Neural cell (in vitro differentiated cells): ENCODE measurements around the gene KRTAP5-4. TPM values are rescaled to one million over a fixed set of nuclear protein-coding genes. Genes with fewer than 3 reads are reported as not detected.
"Not testable (repeated sequence)": the region's sequence is repeated elsewhere in the genome, so short reads cannot be mapped to it uniquely, and the experiment has no call there.

Experiments used
- H2AFZ ChIP-seq: fragments of 200-600, 300-800 bp; sonication (generic), shearing (Covaris generic); 2 replicates; pipeline ENCODE4 v1.6.0; 2014; ENCODE audit warnings: low read depth, mild to moderate bottlenecking, antibody characterized with exemption, low read length, moderate library complexity
- H3F3A ChIP-seq: fragments of 200-600 bp; shearing (Covaris generic); 2 replicates; pipeline ENCODE4 v1.6.1; 2016; ENCODE audit warnings: mild to moderate bottlenecking, moderate library complexity, mixed read lengths, antibody characterized with exemption, low read length; ENCODE audit not compliant: insufficient read depth, poor library complexity, severe bottlenecking
- H3K27ac ChIP-seq: fragments of 200-600, 300-800 bp; sonication (generic), shearing (Covaris generic); 2 replicates; pipeline ENCODE4 v1.5.1; 2014; ENCODE audit warnings: mild to moderate bottlenecking, low read length, moderate library complexity
- H3K27me3 ChIP-seq: fragments of 300-800, 200-600 bp; sonication (generic), shearing (Covaris generic); 2 replicates; pipeline ENCODE4 v1.6.0; 2014; ENCODE audit warnings: mild to moderate bottlenecking, low read depth, low read length, moderate library complexity; ENCODE audit not compliant: insufficient read depth
- H3K36me3 ChIP-seq: fragments of 300-800, 200-600 bp; sonication (generic), shearing (Covaris generic); 2 replicates; pipeline ENCODE4 v1.5.1; 2014; ENCODE audit warnings: mild to moderate bottlenecking, antibody characterized with exemption, low read length, moderate library complexity; ENCODE audit not compliant: insufficient read depth
- H3K4me2 ChIP-seq: fragments of 300-800, 200-600 bp; sonication (generic), shearing (Covaris generic); 2 replicates; pipeline ENCODE4 v1.6.0; 2014; ENCODE audit warnings: mild to moderate bottlenecking, low read length
- H3K4me3 ChIP-seq: fragments of 300-800, 200-600 bp; sonication (generic), shearing (Covaris generic); 2 replicates; pipeline ENCODE4 v1.5.1; 2014; ENCODE audit warnings: mild to moderate bottlenecking, low read length, moderate library complexity
- H3K79me2 ChIP-seq: fragments of 200-600 bp; shearing (Covaris generic); replicated peaks from 2 replicates; pipeline ENCODE4 v1.6.0; 2014; ENCODE audit warnings: mild to moderate bottlenecking, low read length, moderate library complexity; ENCODE audit not compliant: insufficient read depth
- H3K9ac ChIP-seq: fragments of 300-800, 200-600 bp; sonication (generic), shearing (Covaris generic); 2 replicates; pipeline ENCODE4 v1.6.1; 2016; ENCODE audit warnings: mild to moderate bottlenecking, low read length, mixed read lengths
- H3K9me2 ChIP-seq: fragments of 200-600 bp; shearing (Covaris generic); 2 replicates; pipeline ENCODE4 v1.6.1; 2016; ENCODE audit warnings: mild to moderate bottlenecking, low read length, mixed read lengths; ENCODE audit not compliant: insufficient read depth
- H3K9me3 ChIP-seq: fragments of 200-600, 300-800 bp; sonication (generic), shearing (Covaris generic); 2 replicates; pipeline ENCODE4 v1.6.1; 2016; ENCODE audit warnings: mild to moderate bottlenecking, mixed run types, low read length, moderate library complexity, mixed read lengths
- H4K20me1 ChIP-seq: fragments of 200-600 bp; shearing (Covaris generic); 2 replicates; pipeline ENCODE4 v1.6.1; 2016; ENCODE audit warnings: mild to moderate bottlenecking, mixed run types; ENCODE audit not compliant: insufficient read depth
- EP300 ChIP-seq: fragments of 450-650 bp; conservative IDR thresholded peaks from 2 replicates; pipeline ENCODE4 v1.6.1; 2014; ENCODE audit warnings: antibody characterized with exemption, mild to moderate bottlenecking, moderate library complexity; ENCODE audit not compliant: poor library complexity, severe bottlenecking
- EZH2 ChIP-seq: fragments of 200-600, 300-800 bp; shearing (Covaris generic), sonication (generic); IDR thresholded peaks from 2 replicates; pipeline ENCODE4 v1.6.1; 2014; ENCODE audit warnings: antibody characterized with exemption, low read length, borderline replicate concordance, mild to moderate bottlenecking; ENCODE audit not compliant: insufficient read depth, poor library complexity, severe bottlenecking
- MXI1 ChIP-seq: fragments of 450-650 bp; conservative IDR thresholded peaks from 2 replicates; pipeline ENCODE4 v1.6.1; 2014; ENCODE audit warnings: antibody characterized with exemption, mild to moderate bottlenecking; ENCODE audit not compliant: poor library complexity, severe bottlenecking
- POLR2AphosphoS5 ChIP-seq: IDR thresholded peaks from 2 replicates; pipeline ENCODE4 v1.6.1; 2012
- RAD21 ChIP-seq: fragments of 450-650 bp; conservative IDR thresholded peaks from 2 replicates; pipeline ENCODE4 v1.6.1; 2014; ENCODE audit warnings: antibody characterized with exemption, mild to moderate bottlenecking, moderate library complexity
- SMC3 ChIP-seq: fragments of 450-650 bp; conservative IDR thresholded peaks from 2 replicates; pipeline ENCODE4 v1.6.1; 2014; ENCODE audit warnings: antibody characterized with exemption, mild to moderate bottlenecking, moderate library complexity; ENCODE audit not compliant: poor library complexity
- TAF1 ChIP-seq: IDR thresholded peaks from 2 replicates; pipeline ENCODE4 v1.6.1; 2012; ENCODE audit warnings: low read depth
- polyA plus RNA-seq: library from polyadenylated mRNA; depleted of rRNA; stranded (reverse); fragments of >200 nt; gene quantifications from 2 replicates; pipeline ENCODE4 v1.2.3, GENCODE V29; 2014
- TF ChIP-seq, protein P1 (sequence below): IDR thresholded peaks from 2 replicates; pipeline ENCODE4 v1.6.1; 2012; ENCODE audit warnings: borderline replicate concordance
- TF ChIP-seq, protein P2 (sequence below): fragments of 450-650 bp; IDR thresholded peaks from 2 replicates; pipeline ENCODE4 v1.5.1; 2014; ENCODE audit warnings: antibody characterized with exemption, mild to moderate bottlenecking, moderate library complexity; ENCODE audit not compliant: poor library complexity, severe bottlenecking

KRTAP5-4 gene
- polyA plus RNA-seq, 1 donor from 2014 or later = not detected

DNA sequence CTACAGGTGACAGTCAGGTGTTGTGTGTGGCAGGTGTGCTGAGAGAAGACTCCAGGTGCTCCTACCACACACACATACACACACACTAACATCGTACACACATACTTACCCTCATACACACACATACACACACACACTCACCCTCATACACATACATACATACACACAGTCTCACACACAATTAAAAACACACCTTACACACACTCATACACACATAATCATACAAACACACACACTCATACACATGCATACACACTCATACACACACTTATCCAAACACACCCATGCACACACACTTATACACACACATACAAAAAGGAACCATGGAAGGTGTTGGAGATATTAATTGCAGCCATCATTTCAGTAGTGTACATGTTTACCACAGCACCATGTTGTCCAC is 18.3 kb downstream of the KRTAP5-4 start:
- H3K79me2 ChIP-seq = no peaks in the 10 kb centered on the region
- H3F3A ChIP-seq = no peaks in the 10 kb centered on the region
- H3K4me3 ChIP-seq = no peak overlapping the region
- H3K9me3 ChIP-seq = no peaks in the 10 kb centered on the region
- H3K36me3 ChIP-seq = no peaks in the 10 kb centered on the region
- H4K20me1 ChIP-seq = no peaks in the 10 kb centered on the region
- H2AFZ ChIP-seq = no peak overlapping the region
- H3K9me2 ChIP-seq = no peaks in the 10 kb centered on the region
- no peak overlapping the region for H3K9ac ChIP-seq
- no peaks in the 10 kb centered on the region for H3K27me3 ChIP-seq
- H3K4me2 ChIP-seq = no peak overlapping the region
- no peak for TF ChIP-seq EZH2
- no peak overlapping the region for H3K27ac ChIP-seq

DNA sequence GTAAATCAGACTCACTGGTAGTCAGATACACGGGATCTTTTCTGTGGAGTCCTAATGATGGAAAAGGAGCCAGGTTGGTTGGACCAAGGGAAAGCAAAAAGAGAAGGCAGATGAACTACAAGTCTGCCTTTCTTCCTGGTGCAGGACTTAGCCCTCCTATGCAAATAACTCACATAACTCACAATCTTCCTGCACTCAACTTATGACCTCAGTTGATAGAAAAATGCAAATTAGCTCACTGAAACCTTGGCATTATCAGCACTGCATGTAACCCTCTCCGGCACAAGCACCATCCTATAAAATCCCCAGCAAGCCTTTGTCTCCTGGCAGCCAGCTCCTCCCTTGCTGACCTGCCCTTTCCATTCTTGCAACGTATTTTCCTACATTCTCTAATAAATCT is 20.3 kb downstream of the KRTAP5-4 start:
- H3F3A ChIP-seq, H3K27ac ChIP-seq, H3K9me3 ChIP-seq, H3K79me2 ChIP-seq, H2AFZ ChIP-seq, H3K9me2 ChIP-seq, H3K4me2 ChIP-seq, H4K20me1 ChIP-seq, H3K36me3 ChIP-seq, H3K4me3 ChIP-seq, H3K9ac ChIP-seq, H3K27me3 ChIP-seq: not testable (repeated sequence)

DNA sequence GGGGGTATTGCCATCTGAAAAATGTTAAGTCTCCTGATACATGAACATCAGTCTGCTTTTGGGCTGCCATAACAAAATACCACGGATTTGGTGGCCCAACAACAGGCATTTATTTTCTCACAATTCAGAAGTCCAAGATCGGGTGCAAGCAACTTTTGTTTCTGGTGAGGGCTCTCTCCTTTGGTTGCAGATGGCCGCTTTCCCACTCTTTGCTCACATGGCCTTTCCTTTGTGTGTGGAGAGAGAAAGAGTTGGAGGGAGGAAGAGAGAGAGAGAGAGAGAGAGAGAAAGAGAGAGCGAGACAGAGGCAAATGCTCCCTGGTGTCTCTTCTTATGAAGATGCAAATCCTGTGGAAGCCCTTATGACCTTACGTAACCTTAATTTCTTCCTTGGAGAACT is 21.3 kb downstream of the KRTAP5-4 start:
- Histone ChIP-seq H3K79me2 (no peaks in the 10 kb centered on the region), H3K9me3 (no peaks in the 10 kb centered on the region), H2AFZ (no peak overlapping the region), H3F3A (no peaks in the 10 kb centered on the region), H3K36me3 (no peaks in the 10 kb centered on the region), H4K20me1 (no peaks in the 10 kb centered on the region), H3K4me3 (no peak overlapping the region), H3K9me2 (no peaks in the 10 kb centered on the region), H3K27me3 (no peaks in the 10 kb centered on the region), H3K4me2 (no peak overlapping the region), H3K9ac (no peak overlapping the region), H3K27ac (no peak overlapping the region)
- TF ChIP-seq EP300 (no peak), SMC3 (no peak), RAD21 (no peak), MXI1 (no peak), EZH2 (no peak), TAF1 (no peak), POLR2AphosphoS5 (no peak)
- TF ChIP-seq, protein P1, sequence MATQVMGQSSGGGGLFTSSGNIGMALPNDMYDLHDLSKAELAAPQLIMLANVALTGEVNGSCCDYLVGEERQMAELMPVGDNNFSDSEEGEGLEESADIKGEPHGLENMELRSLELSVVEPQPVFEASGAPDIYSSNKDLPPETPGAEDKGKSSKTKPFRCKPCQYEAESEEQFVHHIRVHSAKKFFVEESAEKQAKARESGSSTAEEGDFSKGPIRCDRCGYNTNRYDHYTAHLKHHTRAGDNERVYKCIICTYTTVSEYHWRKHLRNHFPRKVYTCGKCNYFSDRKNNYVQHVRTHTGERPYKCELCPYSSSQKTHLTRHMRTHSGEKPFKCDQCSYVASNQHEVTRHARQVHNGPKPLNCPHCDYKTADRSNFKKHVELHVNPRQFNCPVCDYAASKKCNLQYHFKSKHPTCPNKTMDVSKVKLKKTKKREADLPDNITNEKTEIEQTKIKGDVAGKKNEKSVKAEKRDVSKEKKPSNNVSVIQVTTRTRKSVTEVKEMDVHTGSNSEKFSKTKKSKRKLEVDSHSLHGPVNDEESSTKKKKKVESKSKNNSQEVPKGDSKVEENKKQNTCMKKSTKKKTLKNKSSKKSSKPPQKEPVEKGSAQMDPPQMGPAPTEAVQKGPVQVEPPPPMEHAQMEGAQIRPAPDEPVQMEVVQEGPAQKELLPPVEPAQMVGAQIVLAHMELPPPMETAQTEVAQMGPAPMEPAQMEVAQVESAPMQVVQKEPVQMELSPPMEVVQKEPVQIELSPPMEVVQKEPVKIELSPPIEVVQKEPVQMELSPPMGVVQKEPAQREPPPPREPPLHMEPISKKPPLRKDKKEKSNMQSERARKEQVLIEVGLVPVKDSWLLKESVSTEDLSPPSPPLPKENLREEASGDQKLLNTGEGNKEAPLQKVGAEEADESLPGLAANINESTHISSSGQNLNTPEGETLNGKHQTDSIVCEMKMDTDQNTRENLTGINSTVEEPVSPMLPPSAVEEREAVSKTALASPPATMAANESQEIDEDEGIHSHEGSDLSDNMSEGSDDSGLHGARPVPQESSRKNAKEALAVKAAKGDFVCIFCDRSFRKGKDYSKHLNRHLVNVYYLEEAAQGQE = no peak
- TF ChIP-seq, protein P2, sequence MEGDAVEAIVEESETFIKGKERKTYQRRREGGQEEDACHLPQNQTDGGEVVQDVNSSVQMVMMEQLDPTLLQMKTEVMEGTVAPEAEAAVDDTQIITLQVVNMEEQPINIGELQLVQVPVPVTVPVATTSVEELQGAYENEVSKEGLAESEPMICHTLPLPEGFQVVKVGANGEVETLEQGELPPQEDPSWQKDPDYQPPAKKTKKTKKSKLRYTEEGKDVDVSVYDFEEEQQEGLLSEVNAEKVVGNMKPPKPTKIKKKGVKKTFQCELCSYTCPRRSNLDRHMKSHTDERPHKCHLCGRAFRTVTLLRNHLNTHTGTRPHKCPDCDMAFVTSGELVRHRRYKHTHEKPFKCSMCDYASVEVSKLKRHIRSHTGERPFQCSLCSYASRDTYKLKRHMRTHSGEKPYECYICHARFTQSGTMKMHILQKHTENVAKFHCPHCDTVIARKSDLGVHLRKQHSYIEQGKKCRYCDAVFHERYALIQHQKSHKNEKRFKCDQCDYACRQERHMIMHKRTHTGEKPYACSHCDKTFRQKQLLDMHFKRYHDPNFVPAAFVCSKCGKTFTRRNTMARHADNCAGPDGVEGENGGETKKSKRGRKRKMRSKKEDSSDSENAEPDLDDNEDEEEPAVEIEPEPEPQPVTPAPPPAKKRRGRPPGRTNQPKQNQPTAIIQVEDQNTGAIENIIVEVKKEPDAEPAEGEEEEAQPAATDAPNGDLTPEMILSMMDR = no peak
